Measurements from ENCODE around the gene TET1. TPM values are rescaled to one million over a fixed set of nuclear protein-coding genes. Genes with fewer than 3 reads are reported as not detected.

Gene TET1
- total and polyA plus RNA-seq, 9 of the 15 experiments (the other 6 are each of a cell fraction or from before 2014, with no cell fraction given): 2.6 to 21.3 (median 11.6) TPM

GRCh38 chr10:68562661-68563570, 2.8 kb downstream of the TET1 start (continued):
- TF ChIP-seq SMARCE1 (IDR thresholded peaks at IDR 0.05) (peak; percentile 83), NELFE (IDR thresholded peaks at IDR 0.05; ENCODE audit: insufficient read depth, insufficient read length) (no peak), TCF3 (CRISPR knock-in tag; IDR thresholded peaks at IDR 0.05) (0 out of 2 replicates have a peak, but pooled peaks have one; percentile 9), RCOR1 (IDR thresholded peaks at IDR 0.05; ENCODE audit: borderline replicate concordance in 1 of 2, low read depth in 2 of 2, low read length in 2 of 2) (peak in 1 of 2 experiments; percentile 69; a peak in 1 of 4 replicates), TCFL5 (CRISPR knock-in tag; conservative IDR thresholded peaks at IDR 0.05) (no peak), ZNF143 (CRISPR knock-in tag; IDR thresholded peaks at IDR 0.05) (no peak), BCOR (IDR thresholded peaks at IDR 0.05) (peak; percentile 85), CTCFL (IDR thresholded peaks at IDR 0.05; ENCODE audit: borderline replicate concordance, insufficient read depth, low read depth, low read length, poor library complexity, severe bottlenecking) (no peak), ETV5 (CRISPR knock-in tag; IDR thresholded peaks at IDR 0.05; ENCODE audit: low read depth) (no peak), LARP7 (IDR thresholded peaks at IDR 0.05) (peak; percentile 99), MBD2 (IDR thresholded peaks at IDR 0.05; ENCODE audit: borderline replicate concordance, low read depth) (peak; percentile 21; the same call in 1 of the 2 replicates), UBTF (IDR thresholded peaks at IDR 0.05; ENCODE audit: borderline replicate concordance in 1 of 2, low read depth in 2 of 2, low read length in 2 of 2) (0 out of 4 replicates have a peak, but pooled peaks of 1 of the 2 experiments have one; percentile 40), SNAPC5 (CRISPR knock-in tag; IDR thresholded peaks at IDR 0.05) (no peak), SMARCC2 (IDR thresholded peaks at IDR 0.05; ENCODE audit: low read depth) (0 out of 2 replicates have a peak, but pooled peaks have one; percentile 42), ELF4 (CRISPR knock-in tag; IDR thresholded peaks at IDR 0.05) (peak; percentile 79; the same call in 1 of the 2 replicates), TEAD4 (IDR thresholded peaks at IDR 0.05; ENCODE audit: low read length) (peak; percentile 8; the same call in 1 of the 2 replicates), TEAD4 (CRISPR knock-in tag; IDR thresholded peaks at IDR 0.05; ENCODE audit: borderline replicate concordance) (no peak)

Data from K562 (cell line).